UCSD-AML1 (cell line): Measurements from ENCODE around the gene PROZ.

Source experiments
- DNase-seq: peaks from one replicate; lab custom pipeline; 2025; ENCODE audit not compliant: unreplicated experiment; lab: John Stamatoyannopoulos, UW

PROZ gene

GRCh38 chr13:113196970-113197737, 38.7 kb downstream of the PROZ start:
- no peak for DNase-seq

- no peak for DNase-seq
These were observed 43.4 kb downstream of the PROZ start for GRCh38 chr13:113201815-113202214.

GRCh38 chr13:113202912-113203311, 44.5 kb downstream of the PROZ start:
- no peak for DNase-seq

GRCh38 chr13:113203507-113204377, 45.3 kb downstream of the PROZ start:
- no peak for DNase-seq

GRCh38 chr13:113204378-113204734, 45.9 kb downstream of the PROZ start:
- DNase-seq: no peak

- no peak for DNase-seq
These were observed 47.0 kb downstream of the PROZ start for GRCh38 chr13:113205428-113205931.

- no peak for DNase-seq
These were observed 49.0 kb downstream of the PROZ start for GRCh38 chr13:113207460-113207859.

- peak; percentile 64 for DNase-seq
These were observed 49.5 kb downstream of the PROZ start for GRCh38 chr13:113207890-113208420.

- peak; percentile 91 for DNase-seq
These were observed 50.2 kb downstream of the PROZ start, which contains the start of gene PCID2 for GRCh38 chr13:113208421-113209335. Gene PCID2 (minus strand): TSS chr13:113208669. CDS start chr13:113208634, 35 bp downstream.

- DNase-seq: peak; percentile 79
These were observed 50.9 kb downstream of the PROZ start, which contains the start of gene CUL4A for GRCh38 chr13:113209336-113209758. Gene CUL4A (plus strand): TSS chr13:113209613. CDS start chr13:113209628, 15 bp downstream.

GRCh38 chr13:113209759-113210421, 51.4 kb downstream of the PROZ start:
- peak; percentile 54 for DNase-seq

- no peak for DNase-seq
These were observed 52.4 kb downstream of the PROZ start for GRCh38 chr13:113210833-113211232.

GRCh38 chr13:113211774-113212173, 53.3 kb downstream of the PROZ start:
- no peak for DNase-seq

- no peak for DNase-seq
These were observed 58.0 kb downstream of the PROZ start for GRCh38 chr13:113216254-113217048.

- no peak for DNase-seq
These were observed 60.1 kb downstream of the PROZ start for GRCh38 chr13:113218586-113218985.

- DNase-seq: no peak
These were observed 61.0 kb downstream of the PROZ start for GRCh38 chr13:113219256-113219940.

- DNase-seq: no peak
These were observed 61.7 kb downstream of the PROZ start for GRCh38 chr13:113220141-113220598.

GRCh38 chr13:113220877-113221276, 62.4 kb downstream of the PROZ start:
- DNase-seq: no peak
